Retinal pigment epithelial cell (primary cell): Measurements from ENCODE around the gene HOXD13.

Experiments used
- DNase-seq: peaks from one replicate; pipeline ENCODE4 v3.0.0-alpha.2; 2010; ENCODE audit warnings: low read depth
- H3K4me3 ChIP-seq: 2 replicates; pipeline ENCODE4 v1.5.1; 2011; ENCODE audit warnings: mild to moderate bottlenecking, low read length, control low read depth, moderate library complexity
- TF ChIP-seq, protein P1 (sequence below): conservative IDR thresholded peaks from 2 replicates; pipeline ENCODE4 v1.5.1; 2011; ENCODE audit warnings: low read depth, low read length, control low read depth, inconsistent platforms

The HOXD13 gene

DNA sequence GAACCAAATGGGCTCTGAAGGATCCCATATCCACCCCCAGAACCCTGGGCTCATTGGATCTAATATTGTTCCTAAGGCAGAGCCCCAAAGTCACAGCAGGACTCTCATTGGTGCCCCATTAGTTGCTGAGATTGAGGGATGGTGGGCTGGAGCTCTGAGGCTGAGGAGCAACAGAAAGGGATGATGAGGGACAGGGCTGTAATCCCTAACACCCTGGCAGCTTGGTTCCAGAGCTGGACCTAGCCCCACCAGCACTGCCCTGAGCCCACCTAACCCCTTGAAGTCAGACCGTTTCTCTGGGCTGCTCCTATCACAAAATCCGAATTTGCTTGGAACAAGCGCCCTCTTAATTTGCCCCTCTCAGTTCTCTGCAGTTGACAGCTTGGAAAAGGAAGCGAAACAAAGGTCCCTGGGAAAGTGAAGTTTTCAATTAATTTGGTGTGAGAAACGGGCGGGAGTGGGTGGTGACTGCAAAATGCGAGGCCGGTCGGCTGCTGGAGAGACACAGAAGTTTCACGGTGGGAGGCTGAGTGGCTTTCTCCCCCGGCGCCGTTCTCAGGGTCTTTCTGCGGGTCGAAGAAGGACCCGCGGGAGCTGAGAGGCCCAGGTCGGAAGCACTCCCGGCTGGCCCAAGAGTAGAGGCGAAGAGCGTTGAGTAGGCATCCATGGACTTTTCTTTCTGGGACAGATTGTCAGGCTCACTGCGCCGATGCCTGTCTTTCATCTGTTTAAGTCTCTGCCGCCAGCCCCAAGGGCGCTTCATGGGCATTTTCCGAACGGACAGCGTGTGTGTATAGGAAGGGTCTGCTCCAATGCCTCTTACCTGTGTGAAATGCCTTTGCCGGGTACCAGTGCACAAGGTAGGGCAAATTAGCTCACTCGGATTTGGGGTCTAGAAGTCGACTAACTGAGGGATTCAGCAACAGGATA lies 927 bp upstream of the HOXD13 start:
- no peak overlapping the region for H3K4me3 ChIP-seq
- TF ChIP-seq, protein P1, sequence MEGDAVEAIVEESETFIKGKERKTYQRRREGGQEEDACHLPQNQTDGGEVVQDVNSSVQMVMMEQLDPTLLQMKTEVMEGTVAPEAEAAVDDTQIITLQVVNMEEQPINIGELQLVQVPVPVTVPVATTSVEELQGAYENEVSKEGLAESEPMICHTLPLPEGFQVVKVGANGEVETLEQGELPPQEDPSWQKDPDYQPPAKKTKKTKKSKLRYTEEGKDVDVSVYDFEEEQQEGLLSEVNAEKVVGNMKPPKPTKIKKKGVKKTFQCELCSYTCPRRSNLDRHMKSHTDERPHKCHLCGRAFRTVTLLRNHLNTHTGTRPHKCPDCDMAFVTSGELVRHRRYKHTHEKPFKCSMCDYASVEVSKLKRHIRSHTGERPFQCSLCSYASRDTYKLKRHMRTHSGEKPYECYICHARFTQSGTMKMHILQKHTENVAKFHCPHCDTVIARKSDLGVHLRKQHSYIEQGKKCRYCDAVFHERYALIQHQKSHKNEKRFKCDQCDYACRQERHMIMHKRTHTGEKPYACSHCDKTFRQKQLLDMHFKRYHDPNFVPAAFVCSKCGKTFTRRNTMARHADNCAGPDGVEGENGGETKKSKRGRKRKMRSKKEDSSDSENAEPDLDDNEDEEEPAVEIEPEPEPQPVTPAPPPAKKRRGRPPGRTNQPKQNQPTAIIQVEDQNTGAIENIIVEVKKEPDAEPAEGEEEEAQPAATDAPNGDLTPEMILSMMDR = no peak
- no peak for DNase-seq

DNA sequence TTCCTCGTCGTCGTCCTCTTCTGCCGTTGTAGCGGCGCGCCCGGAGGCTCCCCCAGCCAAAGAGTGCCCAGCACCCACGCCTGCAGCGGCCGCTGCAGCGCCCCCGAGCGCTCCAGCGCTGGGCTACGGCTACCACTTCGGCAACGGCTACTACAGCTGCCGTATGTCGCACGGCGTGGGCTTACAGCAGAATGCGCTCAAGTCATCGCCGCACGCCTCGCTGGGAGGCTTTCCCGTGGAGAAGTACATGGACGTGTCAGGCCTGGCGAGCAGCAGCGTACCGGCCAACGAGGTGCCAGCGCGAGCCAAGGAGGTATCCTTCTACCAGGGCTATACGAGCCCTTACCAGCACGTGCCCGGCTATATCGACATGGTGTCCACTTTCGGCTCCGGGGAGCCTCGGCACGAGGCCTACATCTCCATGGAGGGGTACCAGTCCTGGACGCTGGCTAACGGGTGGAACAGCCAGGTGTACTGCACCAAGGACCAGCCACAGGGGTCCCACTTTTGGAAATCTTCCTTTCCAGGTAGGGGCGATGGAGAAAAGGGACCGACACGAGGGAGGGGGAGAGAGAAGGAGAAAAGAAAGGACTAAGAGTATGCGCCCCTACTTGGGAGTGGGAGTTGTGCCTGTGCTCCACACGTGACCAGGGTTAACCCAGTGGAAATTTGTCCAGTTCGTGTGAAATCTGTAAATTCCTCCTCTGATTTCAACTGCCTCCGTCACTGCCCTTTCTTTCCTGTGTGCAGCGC lies 800 bp downstream of the HOXD13 start:
- TF ChIP-seq, protein P1 = no peak
- no peak for DNase-seq
- H3K4me3 ChIP-seq = no peak overlapping the region

DNA sequence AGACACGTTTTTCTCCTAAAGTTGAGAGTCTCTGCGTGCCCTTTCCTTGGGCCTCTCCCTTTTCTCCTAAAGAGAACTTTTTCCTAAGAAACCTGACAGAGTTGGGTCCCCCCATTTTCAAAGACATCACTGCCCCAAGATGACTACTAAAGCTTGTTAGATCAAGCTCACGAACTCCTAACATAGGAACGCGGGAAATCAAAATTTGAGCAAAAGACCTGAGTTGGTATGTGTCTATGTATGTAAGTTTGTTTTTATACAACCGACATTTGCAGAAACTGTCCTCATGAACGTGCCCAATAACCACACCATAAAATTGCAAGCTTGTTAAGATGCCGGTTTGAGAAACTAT lies 1.4 kb downstream of the HOXD13 start:
- TF ChIP-seq, protein P1 = no peak
- DNase-seq = no peak
- H3K4me3 ChIP-seq = no peak overlapping the region

DNA sequence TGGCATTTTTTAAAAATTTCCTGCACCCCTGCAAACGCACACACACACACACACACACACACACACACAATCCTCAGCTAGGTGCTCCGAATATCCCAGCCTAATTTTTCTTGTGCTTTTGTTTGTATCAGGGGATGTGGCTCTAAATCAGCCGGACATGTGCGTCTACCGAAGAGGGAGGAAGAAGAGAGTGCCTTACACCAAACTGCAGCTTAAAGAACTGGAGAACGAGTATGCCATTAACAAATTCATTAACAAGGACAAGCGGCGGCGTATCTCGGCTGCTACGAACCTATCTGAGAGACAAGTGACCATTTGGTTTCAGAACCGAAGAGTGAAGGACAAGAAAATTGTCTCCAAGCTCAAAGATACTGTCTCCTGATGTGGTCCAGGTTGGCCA lies 1.8 kb downstream of the HOXD13 start:
- TF ChIP-seq, protein P1 = no peak
- no peak overlapping the region for H3K4me3 ChIP-seq
- DNase-seq = no peak

DNA sequence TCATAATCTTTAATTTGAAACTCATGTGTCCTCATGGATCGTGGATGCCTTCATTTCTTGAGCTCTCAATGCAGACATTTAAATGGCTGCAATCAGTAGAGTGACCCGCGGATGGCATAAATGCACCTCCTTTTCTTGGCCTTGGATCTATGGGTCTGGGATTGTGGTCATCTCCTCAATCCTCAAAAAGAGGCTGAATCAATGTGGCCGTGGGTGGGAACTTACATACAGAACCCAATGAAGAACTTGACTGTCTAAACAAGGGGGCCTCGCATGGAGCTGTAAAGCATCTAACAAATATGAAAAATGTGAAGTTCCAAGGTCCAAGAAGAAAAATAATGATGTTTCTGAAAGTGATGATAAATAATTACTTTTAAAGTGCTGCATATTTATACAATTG lies 2.9 kb downstream of the HOXD13 start:
- TF ChIP-seq, protein P1 = no peak
- no peak overlapping the region for H3K4me3 ChIP-seq
- no peak for DNase-seq

DNA sequence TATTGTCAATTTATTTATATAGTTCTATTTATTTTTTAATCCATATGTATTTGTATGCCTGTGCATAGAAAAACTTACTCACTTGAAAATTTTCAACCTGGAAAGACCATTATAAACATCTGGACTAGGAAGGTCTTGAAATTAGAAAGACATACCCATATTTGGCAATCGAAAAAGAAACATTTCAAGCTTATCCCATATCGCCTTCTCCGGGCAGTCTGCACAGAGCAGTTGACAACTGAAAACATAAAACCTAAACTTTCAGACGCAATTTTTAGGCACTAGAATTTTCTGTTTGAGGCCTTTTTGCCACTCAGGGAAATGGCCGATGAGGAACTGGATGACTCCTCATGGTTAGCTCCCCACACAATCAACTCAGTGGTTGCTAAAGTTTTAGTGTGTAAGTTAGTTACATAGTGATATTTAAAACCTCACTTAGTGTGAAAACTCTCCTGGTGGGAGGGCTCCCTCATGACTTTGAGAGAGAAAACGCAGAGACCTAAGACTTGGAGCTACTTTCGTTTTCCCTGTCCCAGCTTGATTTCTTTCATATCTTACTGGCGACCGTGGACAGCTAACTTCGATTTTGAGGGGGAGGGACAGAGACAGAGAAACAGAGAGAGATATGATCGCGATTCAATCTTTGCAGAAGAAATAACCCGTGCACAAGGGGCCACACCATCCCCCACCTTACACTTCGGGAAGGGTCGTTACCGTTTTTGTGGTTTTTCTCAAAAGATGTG lies 3.9 kb downstream of the HOXD13 start:
- H3K4me3 ChIP-seq = no peak overlapping the region
- TF ChIP-seq, protein P1 = no peak
- DNase-seq = no peak
